Karpas-422 (cell line): ENCODE measurements around the gene FARS2. TPM values are rescaled to one million over a fixed set of nuclear protein-coding genes. Genes with fewer than 3 reads are reported as not detected.

Experiments used
- DNase-seq: peaks from one replicate; pipeline ENCODE4 v3.0.0-alpha.2; 2015
- H2AFZ ChIP-seq: fragments of 200-600 bp; sonication (generic); 2 replicates; pipeline ENCODE4 v1.6.1; 2014; ENCODE audit warnings: antibody characterized with exemption, low read length, mixed read lengths
- H3K27ac ChIP-seq: fragments of 200-600 bp; sonication (generic); 2 replicates; pipeline ENCODE4 v1.5.1; 2014; ENCODE audit warnings: mild to moderate bottlenecking, low read length, moderate library complexity
- H3K27me3 ChIP-seq: fragments of 200-600 bp; sonication (generic); 2 replicates; pipeline ENCODE4 v1.6.1; 2014; ENCODE audit warnings: low read length, mixed read lengths
- H3K36me3 ChIP-seq: fragments of 200-600 bp; sonication (generic); 2 replicates; pipeline ENCODE4 v1.6.1; 2014; ENCODE audit warnings: low read length, mixed read lengths; ENCODE audit not compliant: insufficient read depth
- H3K4me1 ChIP-seq: fragments of 200-600 bp; sonication (generic); 2 replicates; pipeline ENCODE4 v1.6.1; 2014; ENCODE audit warnings: mild to moderate bottlenecking, low read length, mixed read lengths
- H3K4me2 ChIP-seq: fragments of 200-600 bp; sonication (generic); 2 replicates; pipeline ENCODE4 v1.6.1; 2014; ENCODE audit warnings: low read length, low read depth, mild to moderate bottlenecking; ENCODE audit not compliant: poor library complexity, severe bottlenecking
- H3K4me3 ChIP-seq: fragments of 200-600 bp; sonication (generic); 2 replicates; pipeline ENCODE4 v1.5.1; 2014; ENCODE audit warnings: mild to moderate bottlenecking, antibody characterized with exemption, low read length, mixed read lengths
- H3K79me2 ChIP-seq: fragments of 200-600 bp; sonication (generic); 2 replicates; pipeline ENCODE4 v1.6.1; 2014; ENCODE audit warnings: mild to moderate bottlenecking, low read length, mixed read lengths
- H3K9ac ChIP-seq: fragments of 200-600 bp; sonication (generic); 2 replicates; pipeline ENCODE4 v1.6.0; 2014; ENCODE audit warnings: low read length
- H3K9me2 ChIP-seq: fragments of 200-600 bp; sonication (generic), shearing (Covaris generic); replicated peaks from 2 replicates; pipeline ENCODE4 v1.6.0; 2014; ENCODE audit warnings: mild to moderate bottlenecking, low read length, moderate library complexity; ENCODE audit not compliant: insufficient read depth
- H3K9me3 ChIP-seq: fragments of 300-700, 200-600 bp; sonication (generic); 2 replicates; pipeline ENCODE4 v1.6.1; 2014; ENCODE audit warnings: low read length, mixed read lengths
- H4K20me1 ChIP-seq: fragments of 200-600 bp; sonication (generic); 2 replicates; pipeline ENCODE4 v1.6.1; 2014; ENCODE audit warnings: mild to moderate bottlenecking, antibody characterized with exemption, low read length, low read depth; ENCODE audit not compliant: insufficient read depth
- total RNA-seq: library from RNA; depleted of rRNA; stranded (reverse); fragments of >200 nt; shearing (Covaris generic); gene quantifications from 2 replicates; pipeline ENCODE4 v1.2.3, GENCODE V29; 2014; ENCODE audit warnings: low replicate concordance

Gene FARS2
- total RNA-seq, 1 experiment from 2014 or later, result 9.0 TPM

- Histone ChIP-seq H2AFZ (no peak overlapping the region), H3K4me2 (no peak overlapping the region), H3K36me3 (no peaks in the 10 kb centered on the region), H3K9me3 (no peaks in the 10 kb centered on the region), H3K9me2 (no peaks in the 10 kb centered on the region), H3K4me3 (no peak overlapping the region), H3K27ac (no peak overlapping the region), H4K20me1 (0 out of 2 replicates have a peak, but pooled peaks cover 10% of the 10 kb centered on the region), H3K27me3 (no peaks in the 10 kb centered on the region), H3K9ac (no peak overlapping the region), H3K79me2 (no peaks in the 10 kb centered on the region), H3K4me1 (peaks cover 4% of the 10 kb centered on the region)
- DNase-seq, result no peak
Measured at GRCh38 chr6:5490501-5491069, 229.3 kb downstream of the FARS2 start.

- Histone ChIP-seq H3K27ac (no peak overlapping the region), H3K36me3 (no peaks in the 10 kb centered on the region), H3K9me3 (no peaks in the 10 kb centered on the region), H3K4me2 (no peak overlapping the region), H4K20me1 (0 out of 2 replicates have a peak, but pooled peaks cover 20% of the 10 kb centered on the region), H3K4me1 (peaks cover 4% of the 10 kb centered on the region), H3K27me3 (no peaks in the 10 kb centered on the region), H3K79me2 (no peaks in the 10 kb centered on the region), H3K4me3 (no peak overlapping the region), H3K9me2 (no peaks in the 10 kb centered on the region), H3K9ac (no peak overlapping the region), H2AFZ (no peak overlapping the region)
- no peak for DNase-seq
Measured at GRCh38 chr6:5492356-5492755, 231.0 kb downstream of the FARS2 start.

- Histone ChIP-seq H2AFZ (no peak overlapping the region), H3K27ac (no peak overlapping the region), H3K9me2 (no peaks in the 10 kb centered on the region), H3K9ac (no peak overlapping the region), H3K4me1 (peaks cover 4% of the 10 kb centered on the region), H4K20me1 (0 out of 2 replicates have a peak, but pooled peaks cover 20% of the 10 kb centered on the region), H3K4me2 (no peak overlapping the region), H3K36me3 (no peaks in the 10 kb centered on the region), H3K27me3 (no peaks in the 10 kb centered on the region), H3K4me3 (no peak overlapping the region), H3K9me3 (no peaks in the 10 kb centered on the region), H3K79me2 (no peaks in the 10 kb centered on the region)
- no peak for DNase-seq
Measured at GRCh38 chr6:5493806-5494205, 232.5 kb downstream of the FARS2 start.

GRCh38 chr6:5497896-5498578, 236.7 kb downstream of the FARS2 start:
- no peak overlapping the region for H3K4me2 ChIP-seq
- no peak for DNase-seq
- no peaks in the 10 kb centered on the region for H3K9me3 ChIP-seq
- no peaks in the 10 kb centered on the region for H3K79me2 ChIP-seq
- no peaks in the 10 kb centered on the region for H3K4me1 ChIP-seq
- no peaks in the 10 kb centered on the region for H3K27me3 ChIP-seq
- no peak overlapping the region for H2AFZ ChIP-seq
- no peaks in the 10 kb centered on the region for H3K36me3 ChIP-seq
- H3K27ac ChIP-seq, result no peak overlapping the region
- H3K4me3 ChIP-seq, result no peak overlapping the region
- no peaks in the 10 kb centered on the region for H3K9me2 ChIP-seq
- H4K20me1 ChIP-seq, result 0 out of 2 replicates have a peak, but pooled peaks cover 16% of the 10 kb centered on the region
- H3K9ac ChIP-seq, result no peak overlapping the region

- Histone ChIP-seq H3K4me3 (no peak overlapping the region), H3K4me2 (no peak overlapping the region), H3K27me3 (no peaks in the 10 kb centered on the region), H3K27ac (no peak overlapping the region), H3K4me1 (no peaks in the 10 kb centered on the region), H3K79me2 (no peaks in the 10 kb centered on the region), H4K20me1 (0 out of 2 replicates have a peak, but pooled peaks cover 15% of the 10 kb centered on the region), H3K9me2 (no peaks in the 10 kb centered on the region), H3K36me3 (no peaks in the 10 kb centered on the region), H3K9ac (no peak overlapping the region), H3K9me3 (no peaks in the 10 kb centered on the region), H2AFZ (no peak overlapping the region)
- no peak for DNase-seq
Measured at GRCh38 chr6:5498579-5498899, 237.2 kb downstream of the FARS2 start.

GRCh38 chr6:5499644-5500306, 238.5 kb downstream of the FARS2 start:
- no peaks in the 10 kb centered on the region for H3K9me3 ChIP-seq
- no peaks in the 10 kb centered on the region for H3K9me2 ChIP-seq
- H3K4me1 ChIP-seq, result no peaks in the 10 kb centered on the region
- no peaks in the 10 kb centered on the region for H3K27me3 ChIP-seq
- H3K79me2 ChIP-seq, result no peaks in the 10 kb centered on the region
- no peaks in the 10 kb centered on the region for H3K36me3 ChIP-seq
- no peak overlapping the region for H2AFZ ChIP-seq
- no peak overlapping the region for H3K27ac ChIP-seq
- DNase-seq, result no peak
- H3K4me3 ChIP-seq, result no peak overlapping the region
- no peak overlapping the region for H3K9ac ChIP-seq
- no peak overlapping the region for H3K4me2 ChIP-seq
- H4K20me1 ChIP-seq, result 0 out of 2 replicates have a peak, but pooled peaks cover 15% of the 10 kb centered on the region

- H3K9me2 ChIP-seq, result no peaks in the 10 kb centered on the region
- H3K27ac ChIP-seq, result no peak overlapping the region
- H2AFZ ChIP-seq, result no peak overlapping the region
- no peaks in the 10 kb centered on the region for H3K36me3 ChIP-seq
- H3K9ac ChIP-seq, result no peak overlapping the region
- no peaks in the 10 kb centered on the region for H3K79me2 ChIP-seq
- 0 out of 2 replicates have a peak, but pooled peaks cover 4% of the 10 kb centered on the region for H4K20me1 ChIP-seq
- H3K27me3 ChIP-seq, result no peaks in the 10 kb centered on the region
- H3K9me3 ChIP-seq, result no peaks in the 10 kb centered on the region
- no peak overlapping the region for H3K4me3 ChIP-seq
- H3K4me2 ChIP-seq, result no peak overlapping the region
- no peak for DNase-seq
- no peaks in the 10 kb centered on the region for H3K4me1 ChIP-seq
Measured at GRCh38 chr6:5501837-5502236, 240.5 kb downstream of the FARS2 start.

- H3K4me2 ChIP-seq, result no peak overlapping the region
- H3K4me1 ChIP-seq, result no peaks in the 10 kb centered on the region
- no peak for DNase-seq
- H3K9me3 ChIP-seq, result no peaks in the 10 kb centered on the region
- H3K9me2 ChIP-seq, result no peaks in the 10 kb centered on the region
- no peaks in the 10 kb centered on the region for H3K36me3 ChIP-seq
- no peak overlapping the region for H3K27ac ChIP-seq
- no peak overlapping the region for H3K4me3 ChIP-seq
- H4K20me1 ChIP-seq, result 0 out of 2 replicates have a peak, but pooled peaks cover 5% of the 10 kb centered on the region
- no peak overlapping the region for H2AFZ ChIP-seq
- H3K9ac ChIP-seq, result no peak overlapping the region
- H3K27me3 ChIP-seq, result no peaks in the 10 kb centered on the region
- H3K79me2 ChIP-seq, result no peaks in the 10 kb centered on the region
Measured at GRCh38 chr6:5504078-5504477, 242.8 kb downstream of the FARS2 start.
